HG03060 (cell line): ENCODE data around the gene RICTOR.

Source experiments
- ATAC-seq: cut with Tn5 transposase; IDR thresholded peaks from one replicate; pipeline ENCODE4 v1.9.1; 2021; ENCODE audit warnings: low read depth, moderate number of reproducible peaks; ENCODE audit not compliant: unreplicated experiment

Gene RICTOR

GRCh38 chr5:38892363-38892762, 181.8 kb downstream of the RICTOR start:
- ATAC-seq, result no peak

- no peak for ATAC-seq
These were observed 182.6 kb downstream of the RICTOR start for GRCh38 chr5:38891563-38891962.

- ATAC-seq, result no peak
These were observed 184.8 kb downstream of the RICTOR start for GRCh38 chr5:38889424-38889823.

DNA sequence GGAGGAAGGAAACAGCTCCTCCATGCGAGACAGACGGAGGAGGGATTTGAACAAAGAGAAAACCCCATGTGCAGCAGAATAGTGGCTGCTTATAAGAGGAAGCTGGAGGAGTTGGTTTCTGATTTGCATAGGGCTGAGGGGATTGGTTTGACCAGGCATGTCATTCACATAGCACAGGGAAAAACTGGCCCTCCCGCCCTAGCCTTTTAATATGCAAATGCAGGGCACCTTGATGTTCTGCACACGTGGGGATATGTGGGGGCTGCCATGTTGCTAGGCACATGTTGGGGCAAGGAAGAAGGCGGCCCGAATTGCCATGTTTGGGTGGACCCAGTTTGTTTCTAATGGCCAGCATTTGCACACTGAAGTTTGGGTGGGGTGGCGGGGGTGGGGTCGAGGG, 186.2 kb downstream of the RICTOR start:
- ATAC-seq, result no peak
